ENCODE data around the gene ATP11B. TPM values are rescaled to one million over a fixed set of nuclear protein-coding genes. Genes with fewer than 3 reads are reported as not detected.

ATP11B gene
- polyA plus RNA-seq, 3 donors = 11.1 to 25.1 (median 13.5) TPM

DNA sequence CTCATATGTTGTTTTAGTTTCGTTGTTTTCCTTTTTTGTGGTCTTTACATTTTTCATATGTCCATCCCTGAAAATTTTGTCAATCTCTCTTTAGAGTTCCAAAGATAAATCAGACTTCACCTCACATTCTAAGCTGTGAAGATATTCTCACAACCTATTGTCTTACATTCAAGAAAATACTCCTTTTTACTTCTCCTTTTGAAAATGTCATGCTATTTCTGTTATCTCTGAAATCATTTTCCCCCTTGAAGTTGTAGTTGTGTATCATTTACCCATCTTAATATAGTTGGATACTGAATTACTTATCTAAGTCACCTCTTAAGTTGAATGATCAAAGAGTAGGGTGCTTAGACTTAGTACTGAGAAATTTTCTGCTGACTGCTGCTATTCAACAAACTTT is 112.7 kb downstream of the ATP11B start:
- no CpG with 5 or more reads among the region's 1 CpG for WGBS (ENCODE audit: insufficient coverage)
- TF ChIP-seq CTCF (IDR thresholded peaks at IDR 0.05) = no peak
- Histone ChIP-seq H3K27me3 (ENCODE audit: control insufficient read depth in 2 of 2, insufficient read depth in 2 of 2, low read length in 2 of 2) (no peaks in the 10 kb centered on the region), H3K27ac (ENCODE audit: low read depth in 1 of 2, low read length in 2 of 2) (no peak overlapping the region), H3K9ac (ENCODE audit: insufficient read depth, low read length, poor library complexity, severe bottlenecking) (no peak overlapping the region), H3K79me2 (ENCODE audit: insufficient read depth, low read length) (no peaks in the 10 kb centered on the region), H4K20me1 (ENCODE audit: insufficient read depth, low read length) (no peaks in the 10 kb centered on the region), H3K4me2 (replicated peaks; ENCODE audit: extremely low read depth, low read length, poor library complexity, severe bottlenecking) (no peak overlapping the region), H3K4me1 (ENCODE audit: control insufficient read depth in 1 of 2, insufficient read depth in 2 of 2, low read length in 2 of 2) (no peaks in the 10 kb centered on the region), H2AFZ (ENCODE audit: insufficient read depth, low read depth, low read length, poor library complexity, severe bottlenecking) (no peak overlapping the region), H3K36me3 (replicated peaks in 1 of 2; ENCODE audit: control insufficient read depth in 1 of 2, insufficient read depth in 2 of 2, low read length in 2 of 2) (peaks cover 41 to 86% of the 10 kb centered on the region in 2 donors), H3K4me3 (replicated peaks in 1 of 3; ENCODE audit: low read depth in 2 of 3, low read length in 3 of 3) (no peak overlapping the region), H3K9me3 (replicated peaks in 1 of 2; ENCODE audit: control insufficient read depth in 1 of 2, insufficient read depth in 1 of 2, low read length in 2 of 2) (no peaks in the 10 kb centered on the region)
- Mint-ChIP-seq H3K4me3 (no peak overlapping the region), H3K9me3 (no peaks in the 10 kb centered on the region), H3K27me3 (ENCODE audit: low read depth in 3 of 3) (peaks cover 0 to 1% (median 0%) of the 10 kb centered on the region in 3 donors), H3K36me3 (peaks cover 46 to 56% of the 10 kb centered on the region in 2 donors), H3K4me1 (no peaks in the 10 kb centered on the region), H3K27ac (no peak overlapping the region)
- intact Hi-C loops (cut with micrococcal nuclease) = no loop called here
- DNase-seq = no peak

GRCh38 chr3:182908471-182908870 is 115.2 kb downstream of the ATP11B start:
- Mint-ChIP-seq H3K9me3 (no peaks in the 10 kb centered on the region), H3K4me1 (no peaks in the 10 kb centered on the region), H3K27ac (peak overlapping the region in 1 of 7 donors; percentile 40), H3K27me3 (ENCODE audit: low read depth in 3 of 3) (peaks cover 0 to 1% (median 0%) of the 10 kb centered on the region in 3 donors), H3K4me3 (no peak overlapping the region), H3K36me3 (peaks cover 48 to 66% of the 10 kb centered on the region in 2 donors)
- Histone ChIP-seq H3K27me3 (ENCODE audit: control insufficient read depth in 2 of 2, insufficient read depth in 2 of 2, low read length in 2 of 2) (no peaks in the 10 kb centered on the region), H3K4me3 (replicated peaks in 1 of 3; ENCODE audit: low read depth in 2 of 3, low read length in 3 of 3) (no peak overlapping the region), H3K9me3 (replicated peaks in 1 of 2; ENCODE audit: control insufficient read depth in 1 of 2, insufficient read depth in 1 of 2, low read length in 2 of 2) (no peaks in the 10 kb centered on the region), H3K27ac (ENCODE audit: low read depth in 1 of 2, low read length in 2 of 2) (no peak overlapping the region), H4K20me1 (ENCODE audit: insufficient read depth, low read length) (no peaks in the 10 kb centered on the region), H3K9ac (ENCODE audit: insufficient read depth, low read length, poor library complexity, severe bottlenecking) (no peak overlapping the region), H3K4me2 (replicated peaks; ENCODE audit: extremely low read depth, low read length, poor library complexity, severe bottlenecking) (no peak overlapping the region), H3K79me2 (ENCODE audit: insufficient read depth, low read length) (no peaks in the 10 kb centered on the region), H3K36me3 (replicated peaks in 1 of 2; ENCODE audit: control insufficient read depth in 1 of 2, insufficient read depth in 2 of 2, low read length in 2 of 2) (peaks cover 35 to 88% of the 10 kb centered on the region in 2 donors), H2AFZ (ENCODE audit: insufficient read depth, low read depth, low read length, poor library complexity, severe bottlenecking) (no peak overlapping the region), H3K4me1 (ENCODE audit: control insufficient read depth in 1 of 2, insufficient read depth in 2 of 2, low read length in 2 of 2) (no peaks in the 10 kb centered on the region)
- no CpG with 5 or more reads among the region's 1 CpG for WGBS (ENCODE audit: insufficient coverage)
- intact Hi-C loops (cut with micrococcal nuclease) = no loop called here
- DNase-seq = no peak
- TF ChIP-seq CTCF (IDR thresholded peaks at IDR 0.05) = no peak
